SKM-1 treated with dmso at 0.1 percent for 144 hours (cell line): ENCODE results near the gene MCRIP1.
A peak's percentile ranks its signal among the peaks of the same experiment; 100 is the strongest.
"Not testable (repeated sequence)": the region's sequence is repeated elsewhere in the genome, so short reads cannot be mapped to it uniquely, and the experiment has no call there.

Experiments
- DNase-seq: peaks from one replicate; lab custom pipeline; 2025; ENCODE audit not compliant: unreplicated experiment; lab: John Stamatoyannopoulos, UW

Gene MCRIP1

GRCh38 chr17:81841866-81842265 lies 8.8 kb upstream of the MCRIP1 start:
- DNase-seq, result no peak

- DNase-seq, result no peak
Measured at GRCh38 chr17:81840826-81841778, 8.0 kb upstream of the MCRIP1 start.

GRCh38 chr17:81840059-81840458 lies 7.0 kb upstream of the MCRIP1 start:
- not testable (repeated sequence) for DNase-seq

- no peak for DNase-seq
Measured at GRCh38 chr17:81839301-81839700, 6.2 kb upstream of the MCRIP1 start.

GRCh38 chr17:81838753-81839255 lies 5.7 kb upstream of the MCRIP1 start:
- DNase-seq, result no peak

- peak; percentile 98 for DNase-seq
Measured at GRCh38 chr17:81837641-81838040, 4.5 kb upstream of the MCRIP1 start.

- DNase-seq, result no peak
Measured at GRCh38 chr17:81834831-81835267, 1.8 kb upstream of the MCRIP1 start, which contains the start of gene PPP1R27. Gene PPP1R27 (minus strand): TSS chr17:81835050. CDS start chr17:81834953, 97 bp downstream.

GRCh38 chr17:81833921-81834830 lies 1.1 kb upstream of the MCRIP1 start:
- DNase-seq, result no peak

- DNase-seq, result no peak
Measured at GRCh38 chr17:81832608-81833159, 407 bp downstream of the MCRIP1 start.

GRCh38 chr17:81831957-81832607 lies 1.0 kb downstream of the MCRIP1 start:
- DNase-seq, result peak; percentile 52

GRCh38 chr17:81831563-81831956 lies 1.5 kb downstream of the MCRIP1 start:
- DNase-seq, result no peak

GRCh38 chr17:81829858-81830257 lies 3.2 kb downstream of the MCRIP1 start:
- DNase-seq, result no peak

GRCh38 chr17:81828656-81829055 lies 4.4 kb downstream of the MCRIP1 start:
- no peak for DNase-seq

GRCh38 chr17:81825841-81826466 lies 7.1 kb downstream of the MCRIP1 start:
- DNase-seq, result no peak

GRCh38 chr17:81824595-81824994 lies 8.5 kb downstream of the MCRIP1 start:
- no peak for DNase-seq

GRCh38 chr17:81823820-81824550 lies 9.1 kb downstream of the MCRIP1 start:
- DNase-seq, result no peak

GRCh38 chr17:81822996-81823819 lies 9.9 kb downstream of the MCRIP1 start:
- DNase-seq, result no peak

GRCh38 chr17:81822312-81822637 lies 10.8 kb downstream of the MCRIP1 start:
- no peak for DNase-seq
